HG03064 (cell line): ENCODE measurements around the gene PLA2G4F.

ENCODE experiments used
- ATAC-seq: cut with Tn5 transposase; IDR thresholded peaks from one replicate; pipeline ENCODE4 v1.9.1; 2021; ENCODE audit warnings: low read depth; ENCODE audit not compliant: unreplicated experiment

The PLA2G4F gene, protein sequence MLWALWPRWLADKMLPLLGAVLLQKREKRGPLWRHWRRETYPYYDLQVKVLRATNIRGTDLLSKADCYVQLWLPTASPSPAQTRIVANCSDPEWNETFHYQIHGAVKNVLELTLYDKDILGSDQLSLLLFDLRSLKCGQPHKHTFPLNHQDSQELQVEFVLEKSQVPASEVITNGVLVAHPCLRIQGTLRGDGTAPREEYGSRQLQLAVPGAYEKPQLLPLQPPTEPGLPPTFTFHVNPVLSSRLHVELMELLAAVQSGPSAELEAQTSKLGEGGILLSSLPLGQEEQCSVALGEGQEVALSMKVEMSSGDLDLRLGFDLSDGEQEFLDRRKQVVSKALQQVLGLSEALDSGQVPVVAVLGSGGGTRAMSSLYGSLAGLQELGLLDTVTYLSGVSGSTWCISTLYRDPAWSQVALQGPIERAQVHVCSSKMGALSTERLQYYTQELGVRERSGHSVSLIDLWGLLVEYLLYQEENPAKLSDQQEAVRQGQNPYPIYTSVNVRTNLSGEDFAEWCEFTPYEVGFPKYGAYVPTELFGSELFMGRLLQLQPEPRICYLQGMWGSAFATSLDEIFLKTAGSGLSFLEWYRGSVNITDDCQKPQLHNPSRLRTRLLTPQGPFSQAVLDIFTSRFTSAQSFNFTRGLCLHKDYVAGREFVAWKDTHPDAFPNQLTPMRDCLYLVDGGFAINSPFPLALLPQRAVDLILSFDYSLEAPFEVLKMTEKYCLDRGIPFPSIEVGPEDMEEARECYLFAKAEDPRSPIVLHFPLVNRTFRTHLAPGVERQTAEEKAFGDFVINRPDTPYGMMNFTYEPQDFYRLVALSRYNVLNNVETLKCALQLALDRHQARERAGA

DNA sequence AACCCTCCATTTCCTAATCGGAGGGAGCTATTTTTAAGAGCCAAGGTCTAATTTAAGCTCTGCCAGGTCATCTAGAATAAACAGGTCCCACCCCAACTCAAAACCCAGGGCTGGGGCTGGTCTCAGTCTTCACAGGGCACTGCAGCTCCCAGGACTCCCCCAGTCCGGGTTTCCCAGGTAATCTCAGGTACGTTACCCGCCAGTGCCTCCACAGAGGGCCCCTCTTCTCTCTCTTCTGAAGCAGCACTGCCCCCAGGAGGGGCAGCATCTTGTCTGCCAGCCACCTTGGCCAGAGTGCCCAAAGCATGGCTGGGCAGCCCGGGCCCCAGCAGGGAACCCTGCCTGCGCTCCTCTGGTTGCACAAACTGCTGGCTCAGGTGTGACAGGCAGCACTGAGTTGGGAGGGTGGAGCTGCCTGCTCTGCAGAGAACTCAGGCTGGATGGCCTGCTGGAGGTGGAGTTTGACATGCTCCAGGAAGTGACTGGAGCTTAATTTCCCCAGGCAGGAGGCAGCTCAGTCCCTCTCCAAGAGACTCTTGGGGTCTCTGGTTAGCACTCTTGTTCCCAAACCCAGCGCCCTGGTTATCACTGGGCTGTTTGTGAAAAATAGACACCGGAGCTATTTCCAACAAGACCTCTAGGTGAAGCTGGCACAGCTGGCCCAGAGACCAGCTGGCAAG is at the start of gene PLA2G4F:
Gene PLA2G4F, minus strand, starts transcription at position 394 of the 680 bp plus-strand sequence. Its CDS starts 87 bp downstream, at position 307.
- ATAC-seq = no peak

DNA sequence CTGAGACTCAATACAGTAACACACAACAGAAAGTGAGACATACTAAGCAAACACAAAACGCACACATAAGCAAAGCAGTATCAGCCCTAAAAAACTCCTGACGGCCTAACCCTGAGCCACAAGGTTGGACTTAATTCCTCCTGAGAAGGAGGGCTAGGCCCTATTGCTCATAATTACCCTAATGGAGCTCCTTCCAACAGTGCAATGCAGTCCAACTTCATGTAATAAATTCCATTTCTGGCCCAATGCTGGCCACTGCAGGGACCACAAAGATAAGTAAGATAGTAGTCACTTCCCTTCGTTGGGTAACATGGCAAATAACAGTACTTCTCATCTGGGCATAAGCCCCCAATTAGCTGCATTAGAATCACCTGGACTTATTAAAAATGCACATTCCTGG is 47.5 kb upstream of the PLA2G4F start:
- no peak for ATAC-seq

- no peak for ATAC-seq
These were observed 46.2 kb upstream of the PLA2G4F start for GRCh38 chr15:42202653-42203052.

DNA sequence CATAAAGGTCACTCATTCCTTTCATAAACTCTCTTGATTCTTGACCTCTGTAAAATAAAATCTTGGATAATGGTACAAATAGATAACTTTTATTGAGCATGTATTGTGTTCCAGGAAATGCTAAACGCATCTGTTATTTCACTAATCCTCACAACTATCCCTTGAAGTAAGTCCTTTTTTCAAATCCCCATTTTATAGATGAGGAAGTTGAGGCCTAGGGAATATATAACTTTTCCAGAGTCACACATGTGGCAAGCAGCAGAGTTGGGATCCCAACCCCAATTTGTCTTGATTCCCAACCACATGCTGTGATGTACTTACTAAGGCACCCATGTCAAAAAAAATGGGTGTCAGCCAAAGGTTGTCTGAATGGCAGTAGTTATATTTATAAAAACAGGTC is 45.4 kb upstream of the PLA2G4F start:
- no peak for ATAC-seq

- ATAC-seq = no peak
These were observed 42.7 kb upstream of the PLA2G4F start for GRCh38 chr15:42199126-42199525.

DNA sequence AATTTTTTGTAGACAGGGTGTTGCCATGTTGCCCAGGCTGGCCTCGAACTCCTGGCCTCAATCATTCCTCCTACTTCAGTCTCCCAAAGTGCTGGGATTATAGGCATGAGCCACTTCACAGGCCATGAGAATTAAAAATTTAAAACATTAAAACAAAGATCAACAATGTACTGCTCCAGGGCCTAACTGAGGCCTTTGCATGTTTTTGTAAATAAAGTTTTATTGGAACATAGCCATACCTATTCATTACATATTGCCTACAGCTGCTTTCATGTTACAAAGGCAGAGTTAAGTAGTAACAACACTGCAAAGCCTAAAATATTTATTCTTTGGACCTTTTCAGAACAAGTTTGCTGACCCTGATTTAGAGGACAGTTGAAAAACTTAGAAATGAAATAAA is 42.1 kb upstream of the PLA2G4F start:
- ATAC-seq = no peak

- no peak for ATAC-seq
These were observed 38.1 kb upstream of the PLA2G4F start for GRCh38 chr15:42194513-42194912.

DNA sequence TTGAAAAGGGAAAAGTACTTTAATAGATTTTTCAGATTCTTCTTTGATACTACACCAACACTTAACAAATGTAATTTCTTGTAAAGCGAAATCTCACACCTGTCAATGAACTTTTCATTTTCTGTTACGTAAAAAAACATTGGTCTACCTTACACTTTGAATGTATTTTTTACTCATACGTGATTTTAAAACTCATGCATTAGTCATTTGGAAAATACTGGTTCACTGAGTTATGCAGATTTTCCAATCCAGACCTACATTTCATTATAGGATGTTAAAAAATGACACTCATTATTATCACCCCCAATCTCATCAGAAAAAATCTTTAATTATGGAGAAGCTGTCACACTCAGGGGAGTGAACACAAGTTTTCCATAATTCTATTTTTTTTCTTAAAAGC is 36.9 kb upstream of the PLA2G4F start:
- no peak for ATAC-seq

DNA sequence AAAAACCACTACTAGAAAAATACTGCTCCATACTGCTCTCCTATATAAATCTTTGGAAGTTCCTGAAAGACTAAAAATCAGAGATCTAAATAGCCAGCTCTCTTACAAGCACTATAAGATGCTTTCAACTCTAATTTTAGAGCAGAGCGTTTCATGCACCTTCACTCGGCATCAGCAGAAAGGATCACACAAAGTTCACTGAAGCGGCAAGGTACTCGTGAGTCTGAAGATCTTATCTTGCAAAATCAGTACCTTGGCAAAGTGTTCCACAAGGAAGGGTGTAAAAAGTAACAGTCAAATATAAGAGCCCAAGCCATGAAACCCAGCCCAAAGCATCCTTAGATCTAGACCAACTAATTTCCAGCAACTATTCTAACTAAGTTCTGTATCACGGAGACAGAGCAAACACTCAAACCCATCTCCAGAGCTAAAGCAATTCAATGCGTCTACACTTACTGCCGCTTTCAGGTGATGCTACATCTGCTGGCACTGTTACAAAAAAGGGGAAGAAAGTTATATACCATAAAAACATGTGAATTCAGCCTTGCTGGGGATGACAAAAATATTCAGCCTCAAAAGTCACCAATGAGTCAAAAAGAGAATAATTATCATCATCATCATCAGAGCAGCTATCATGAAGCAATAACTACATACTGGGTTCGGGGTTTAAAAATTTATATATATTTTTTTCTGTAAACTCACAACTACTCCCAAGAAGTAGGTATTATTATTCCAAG is 35.3 kb upstream of the PLA2G4F start:
- no peak for ATAC-seq

DNA sequence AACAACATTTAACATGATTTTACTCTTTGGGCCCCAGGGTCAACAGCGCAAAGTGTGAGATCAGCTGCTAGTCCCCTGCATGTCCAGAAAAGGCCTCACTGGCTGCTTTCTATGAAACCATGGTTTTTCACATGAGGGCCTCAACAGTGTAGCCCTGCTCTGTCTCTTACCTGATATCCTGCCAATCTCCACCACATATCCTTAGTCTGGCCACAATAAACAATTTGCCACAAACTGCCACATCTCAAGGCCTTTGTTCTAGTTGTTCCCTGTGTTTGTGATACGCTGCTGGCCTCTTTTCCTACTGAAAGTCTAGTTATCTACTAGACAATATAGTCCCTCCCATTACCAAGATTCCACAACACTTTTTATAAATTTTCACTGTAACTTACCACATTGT is 33.9 kb upstream of the PLA2G4F start:
- ATAC-seq = no peak

- ATAC-seq = no peak
These were observed 29.4 kb upstream of the PLA2G4F start for GRCh38 chr15:42185801-42186200.

DNA sequence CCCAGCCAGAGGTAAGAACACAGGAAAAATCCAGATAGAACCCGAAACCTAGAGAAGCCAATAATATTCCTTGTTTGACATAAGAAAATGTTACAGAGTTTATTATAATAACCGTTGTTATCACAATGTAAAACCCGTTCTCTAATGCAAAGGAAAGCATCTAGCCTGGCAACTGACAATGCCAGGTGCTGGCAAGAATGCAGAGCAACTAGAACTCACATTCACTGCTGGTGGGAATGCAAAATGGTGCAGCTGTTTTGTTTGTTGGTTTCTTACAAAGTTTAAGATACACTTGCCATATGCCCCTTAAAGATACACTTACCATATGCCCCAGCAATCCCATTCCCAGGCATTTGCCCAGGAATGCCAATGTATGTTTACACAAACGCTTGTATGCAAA is 28.3 kb upstream of the PLA2G4F start:
- no peak for ATAC-seq

- ATAC-seq = no peak
These were observed 27.9 kb upstream of the PLA2G4F start for GRCh38 chr15:42184296-42184695.

GRCh38 chr15:42182961-42183360 is 26.5 kb upstream of the PLA2G4F start:
- no peak for ATAC-seq

GRCh38 chr15:42182328-42182886 is 26.0 kb upstream of the PLA2G4F start:
- ATAC-seq = no peak

GRCh38 chr15:42178056-42178455 is 21.6 kb upstream of the PLA2G4F start:
- no peak for ATAC-seq

GRCh38 chr15:42175671-42176070 is 19.2 kb upstream of the PLA2G4F start:
- ATAC-seq = no peak

DNA sequence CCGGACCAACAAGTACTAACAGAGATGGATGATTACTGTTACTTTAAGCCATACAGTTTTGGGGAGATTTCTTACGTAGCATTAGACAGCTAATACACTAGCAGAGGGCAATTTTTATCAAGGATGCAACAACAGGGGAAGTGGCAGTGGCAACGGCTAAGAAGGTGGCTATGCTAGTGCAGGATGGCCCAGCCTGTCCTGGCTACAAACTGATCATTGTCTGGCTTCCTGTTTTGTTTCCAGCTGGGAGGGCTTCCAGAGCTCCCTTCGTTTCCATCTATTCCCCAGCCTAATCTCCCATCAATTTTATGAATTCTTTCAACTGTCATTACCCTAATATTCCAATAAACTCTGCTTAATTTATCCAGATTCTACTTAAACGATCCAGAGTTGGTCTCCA is 16.0 kb upstream of the PLA2G4F start:
- ATAC-seq = no peak

GRCh38 chr15:42171795-42172194 is 15.4 kb upstream of the PLA2G4F start:
- no peak for ATAC-seq

DNA sequence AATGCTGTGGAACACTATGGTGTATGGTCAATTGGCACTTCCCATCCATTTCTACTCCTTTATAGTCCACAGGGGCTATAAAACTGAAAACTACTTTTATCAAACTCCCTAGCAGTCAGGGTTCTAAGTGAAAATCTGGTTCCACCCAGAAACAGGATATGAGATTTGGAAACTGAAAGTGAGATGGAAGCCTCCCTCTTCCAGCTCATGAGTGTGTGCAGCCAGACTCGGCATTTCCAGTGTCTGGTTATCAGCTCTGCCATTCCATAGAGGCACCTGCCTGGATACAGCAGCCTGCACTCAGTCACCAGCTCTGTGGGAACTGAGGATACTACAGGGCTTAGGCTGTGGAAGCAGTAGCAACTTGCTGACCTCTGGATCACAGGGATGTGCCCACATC is 14.7 kb upstream of the PLA2G4F start:
- ATAC-seq = no peak
